ENCODE data around the gene LCN10.
A peak's percentile ranks its signal among the peaks of the same experiment; 100 is the strongest.

Gene LCN10

GRCh38 chr9:136734837-136735496, 7.8 kb downstream of the LCN10 start:
- DNase-seq = no peak

GRCh38 chr9:136733611-136734010, 9.1 kb downstream of the LCN10 start:
- DNase-seq = no peak

DNA sequence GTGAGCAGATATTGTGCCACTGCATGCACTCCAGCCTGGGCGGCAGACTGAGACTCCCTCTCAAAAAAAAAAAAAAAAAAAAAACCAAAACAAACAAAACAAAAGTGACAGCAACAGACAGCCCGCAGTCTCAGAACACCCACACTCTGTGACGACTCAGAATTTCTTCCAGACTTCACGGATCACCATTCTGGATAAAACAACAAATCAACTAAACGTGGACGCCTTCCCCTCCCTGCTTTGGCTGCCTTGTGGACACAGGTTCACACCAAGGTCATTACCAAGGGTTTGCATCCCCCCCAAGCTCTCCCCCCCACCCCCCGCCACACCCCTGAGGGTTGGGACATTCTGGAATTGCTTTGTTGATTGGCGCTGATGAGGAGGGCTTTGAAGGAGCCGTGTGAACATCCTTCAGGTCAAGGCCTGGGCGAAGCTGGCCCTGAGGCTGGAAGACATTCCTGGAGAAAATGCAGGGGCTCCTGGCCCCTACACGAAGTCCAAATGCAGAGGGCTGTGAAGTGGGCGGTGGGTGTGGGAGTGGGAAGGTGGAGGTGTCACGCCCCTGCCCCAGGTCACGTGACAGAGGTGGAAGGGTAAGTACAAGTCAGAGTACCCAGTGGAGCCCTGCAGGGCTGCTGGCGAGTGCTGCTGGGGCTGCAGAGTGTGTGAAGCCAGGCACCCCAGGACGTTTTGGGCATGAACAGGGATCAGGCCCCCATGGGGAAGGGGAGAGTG, 10.1 kb downstream of the LCN10 start:
- DNase-seq = no peak

DNA sequence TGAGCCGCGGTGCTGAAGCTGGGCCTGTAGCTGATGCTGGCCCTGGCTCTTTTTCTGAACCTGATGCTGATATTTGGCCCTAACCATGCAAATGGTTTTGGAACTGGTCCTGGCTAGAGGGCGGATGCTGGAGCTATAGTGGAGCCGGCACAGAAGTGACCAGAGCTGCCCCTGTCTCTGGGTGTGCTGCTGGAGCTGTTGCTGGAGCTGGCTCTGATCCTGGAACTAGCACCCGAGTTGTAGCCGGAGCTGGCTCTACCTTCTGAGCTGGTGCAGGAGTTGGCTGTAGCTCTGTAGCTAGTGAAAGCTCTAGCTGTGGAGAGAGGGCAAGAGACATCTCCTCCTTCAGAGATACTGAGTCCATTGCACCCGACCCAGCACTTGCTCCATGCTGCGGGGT, 12.8 kb downstream of the LCN10 start:
- no peak for DNase-seq

GRCh38 chr9:136729144-136729543, 13.6 kb downstream of the LCN10 start:
- DNase-seq = peak; percentile 36

- peak; percentile 57 for DNase-seq
Observed at GRCh38 chr9:136728548-136729123, 14.1 kb downstream of the LCN10 start.

DNA sequence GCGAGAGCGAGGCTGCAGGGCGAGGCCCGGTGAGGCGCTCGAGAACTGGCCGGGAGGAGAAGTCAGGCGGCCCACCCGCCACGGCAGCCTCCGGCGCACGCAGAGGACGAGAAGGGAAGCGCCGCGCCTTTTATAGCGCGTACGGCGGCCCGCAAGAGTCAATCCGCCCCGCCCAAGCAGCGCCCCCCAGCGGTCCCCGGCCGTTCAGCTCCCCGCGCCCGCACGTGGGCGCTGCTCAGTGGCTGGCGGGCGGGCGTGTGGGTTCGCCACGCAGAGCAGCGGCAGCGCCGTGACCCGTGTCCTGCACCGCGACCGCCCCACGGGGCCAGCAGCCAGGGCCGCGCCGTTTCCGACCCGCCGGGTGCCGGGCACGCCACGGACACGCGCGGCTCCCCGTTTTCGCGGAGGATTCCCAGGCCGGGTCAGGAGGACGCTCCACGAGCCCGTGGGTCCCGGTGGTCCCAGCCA, 14.6 kb downstream of the LCN10 start:
- DNase-seq = peak; percentile 97

GRCh38 chr9:136726631-136727191, 16.0 kb downstream of the LCN10 start:
- DNase-seq = peak; percentile 88

DNA sequence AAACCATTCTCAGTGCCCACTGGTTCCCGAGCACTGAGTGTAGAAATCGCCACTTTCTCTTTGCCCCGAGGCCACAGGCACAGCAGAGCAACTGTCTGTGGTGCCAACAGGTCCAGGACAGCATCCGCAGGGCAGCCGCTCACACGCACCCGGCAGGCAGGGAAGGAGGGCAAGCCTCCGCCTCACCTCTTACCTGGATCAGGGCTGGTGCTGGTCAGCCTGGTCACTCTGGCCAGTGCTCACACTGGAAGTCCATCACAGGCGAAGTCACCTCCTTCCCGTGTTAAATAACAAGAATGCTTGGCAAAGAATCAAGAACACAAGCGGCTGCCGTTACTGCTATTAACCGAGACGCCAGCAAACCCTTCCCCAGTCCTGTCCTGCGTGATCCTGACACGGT, 16.6 kb downstream of the LCN10 start:
- no peak for DNase-seq

DNA sequence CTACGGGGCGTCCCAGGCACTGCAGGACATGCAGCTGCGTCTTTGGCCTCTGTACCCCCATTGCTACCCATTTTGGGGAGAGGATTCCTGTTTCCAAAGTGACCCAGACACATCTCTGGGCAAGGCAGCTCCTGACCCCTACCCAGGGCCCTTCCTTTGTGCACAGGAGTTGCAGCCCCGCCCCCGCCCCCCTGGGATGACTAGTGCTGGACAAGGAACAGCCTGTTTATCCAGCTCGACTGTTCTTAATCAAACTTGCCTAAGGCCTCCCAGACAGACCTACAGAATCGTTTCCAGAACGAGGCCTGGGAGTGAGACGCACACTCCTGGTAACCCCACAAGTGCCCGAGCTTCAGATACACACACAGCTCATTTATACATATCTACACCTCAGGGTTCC, 17.1 kb downstream of the LCN10 start:
- no peak for DNase-seq

DNA sequence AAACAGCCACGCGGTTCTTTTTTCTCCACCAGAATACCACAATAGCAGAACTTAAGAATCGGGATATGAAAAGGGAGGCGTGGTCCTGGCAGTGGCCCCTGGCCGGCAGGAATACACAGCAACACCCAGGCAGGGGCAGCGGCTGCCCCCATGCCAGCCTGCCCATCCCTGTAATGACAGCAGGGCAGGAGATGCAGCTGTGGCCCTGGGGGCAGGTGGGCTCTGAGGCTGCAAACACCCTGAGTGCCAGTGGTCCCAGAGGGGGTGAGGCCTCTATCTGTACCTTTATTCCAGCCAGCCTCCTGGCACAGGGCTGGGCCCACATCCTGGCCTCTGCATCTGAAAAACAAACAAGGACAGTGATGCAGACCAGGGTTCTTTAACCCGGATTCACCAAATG, 18.0 kb downstream of the LCN10 start:
- no peak for DNase-seq

GRCh38 chr9:136723989-136724388, 18.8 kb downstream of the LCN10 start:
- DNase-seq = no peak

- DNase-seq = peak; percentile 48
Observed at GRCh38 chr9:136723362-136723976, 19.3 kb downstream of the LCN10 start.

GRCh38 chr9:136722969-136723356, 19.8 kb downstream of the LCN10 start:
- DNase-seq = no peak

- no peak for DNase-seq
Observed at GRCh38 chr9:136722093-136722968, 20.4 kb downstream of the LCN10 start.

GRCh38 chr9:136721339-136722092, 21.2 kb downstream of the LCN10 start:
- peak; percentile 58 for DNase-seq

DNA sequence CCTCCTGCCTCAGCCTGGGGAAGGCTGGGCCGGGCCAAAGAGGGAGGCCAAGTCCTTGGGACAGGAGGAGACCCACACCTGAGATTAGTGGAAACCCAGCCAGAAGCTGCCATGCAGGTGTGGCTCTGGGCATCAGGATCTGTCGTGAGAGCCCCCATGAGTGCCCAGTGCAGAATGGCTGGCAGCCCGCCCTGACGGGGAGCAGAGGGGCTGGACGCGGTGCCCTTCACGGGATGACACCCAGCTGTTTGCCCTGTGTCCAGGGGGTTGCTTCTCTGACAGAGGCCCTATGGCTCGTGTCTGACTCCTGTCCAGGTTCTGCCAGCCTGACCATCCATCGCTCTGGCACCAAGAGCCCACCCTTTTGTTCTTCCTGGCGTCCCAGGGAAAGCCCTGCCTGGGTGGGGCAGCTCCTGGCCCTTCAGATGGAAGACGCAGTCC, 21.8 kb downstream of the LCN10 start:
- DNase-seq = no peak

DNA sequence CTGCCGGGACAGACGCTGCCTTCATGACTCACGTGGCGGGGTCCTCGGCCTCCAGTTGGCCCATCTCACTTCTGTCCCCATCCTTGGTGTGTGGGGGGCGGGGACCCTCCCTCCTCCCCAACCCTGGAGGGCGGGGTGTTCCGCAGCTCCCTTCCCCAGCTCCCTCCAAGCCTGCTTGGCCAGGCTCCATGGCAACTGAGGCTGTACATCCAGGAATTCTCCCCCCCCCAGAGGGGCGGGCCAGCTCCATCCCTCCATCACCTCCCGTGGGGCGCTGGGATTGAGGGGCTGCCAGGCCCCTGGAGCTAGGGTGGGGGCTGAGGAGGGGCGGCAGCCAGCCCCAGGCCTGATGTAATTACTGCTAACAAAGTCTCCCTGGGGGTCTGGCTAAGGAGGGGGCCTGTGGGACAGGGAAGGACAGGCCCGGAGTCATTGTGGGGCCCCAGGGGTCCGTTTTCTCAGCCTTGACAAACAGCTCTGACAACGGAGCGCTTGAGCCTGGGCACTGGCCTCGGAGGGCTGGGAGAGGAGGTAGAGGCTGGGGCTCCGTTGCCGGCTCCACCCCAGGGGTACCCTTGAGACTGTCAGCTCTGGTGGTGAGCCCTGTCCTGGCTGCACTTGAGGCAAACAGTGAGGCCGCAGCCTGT, 22.4 kb downstream of the LCN10 start:
- no peak for DNase-seq

GRCh38 chr9:136719195-136719880, 23.4 kb downstream of the LCN10 start:
- peak; percentile 56 for DNase-seq

Data from RPMI8226 (cell line).